T-helper 1 cell treated with Interleukin-12 subunit alpha and Interleukin-12 subunit beta and Interleukin-4 antibody, amounts not matched to agents 30 μg/mL and 1 μg/mL, for 36 hours (primary cell): ENCODE data around the gene ASB2.

Experiments used
- H3K27ac Mint-ChIP-seq: one replicate; pipeline ENCODE4 v1.8.0; 2021; ENCODE audit warnings: mild to moderate bottlenecking, mixed read lengths
- H3K27me3 Mint-ChIP-seq: one replicate; pipeline ENCODE4 v1.8.0; 2021; ENCODE audit warnings: low read depth, mixed read lengths
- H3K36me3 Mint-ChIP-seq: one replicate; pipeline ENCODE4 v1.8.0; 2021; ENCODE audit warnings: low read depth, mixed read lengths
- H3K4me1 Mint-ChIP-seq: one replicate; pipeline ENCODE4 v1.8.0; 2021; ENCODE audit warnings: low read depth, mixed read lengths
- H3K4me3 Mint-ChIP-seq: one replicate; pipeline ENCODE4 v1.8.0; 2021; ENCODE audit warnings: mild to moderate bottlenecking, moderate library complexity, mixed read lengths
- H3K9me3 Mint-ChIP-seq: one replicate; pipeline ENCODE4 v1.8.0; 2021; ENCODE audit warnings: mixed read lengths

Gene ASB2

GRCh38 chr14:93947282-93947681 is 29.1 kb downstream of the ASB2 start:
- no peaks in the 10 kb centered on the region for H3K27me3 Mint-ChIP-seq
- no peak overlapping the region for H3K4me3 Mint-ChIP-seq
- no peak overlapping the region for H3K27ac Mint-ChIP-seq
- peaks cover 22% of the 10 kb centered on the region for H3K4me1 Mint-ChIP-seq
- peaks cover 71% of the 10 kb centered on the region for H3K36me3 Mint-ChIP-seq
- H3K9me3 Mint-ChIP-seq, result no peaks in the 10 kb centered on the region

- no peaks in the 10 kb centered on the region for H3K27me3 Mint-ChIP-seq
- no peak overlapping the region for H3K4me3 Mint-ChIP-seq
- H3K9me3 Mint-ChIP-seq, result no peaks in the 10 kb centered on the region
- H3K27ac Mint-ChIP-seq, result no peak overlapping the region
- H3K4me1 Mint-ChIP-seq, result peaks cover 16% of the 10 kb centered on the region
- peaks cover 69% of the 10 kb centered on the region for H3K36me3 Mint-ChIP-seq
These were observed 29.8 kb downstream of the ASB2 start for GRCh38 chr14:93946541-93947090.

- H3K9me3 Mint-ChIP-seq, result no peaks in the 10 kb centered on the region
- peaks cover 66% of the 10 kb centered on the region for H3K36me3 Mint-ChIP-seq
- no peak overlapping the region for H3K27ac Mint-ChIP-seq
- no peak overlapping the region for H3K4me3 Mint-ChIP-seq
- no peaks in the 10 kb centered on the region for H3K27me3 Mint-ChIP-seq
- H3K4me1 Mint-ChIP-seq, result peaks cover 15% of the 10 kb centered on the region
These were observed 30.3 kb downstream of the ASB2 start for GRCh38 chr14:93946104-93946503.

GRCh38 chr14:93945070-93945399 is 31.3 kb downstream of the ASB2 start:
- Mint-ChIP-seq H3K9me3 (no peaks in the 10 kb centered on the region), H3K27me3 (no peaks in the 10 kb centered on the region), H3K4me3 (no peak overlapping the region), H3K27ac (no peak overlapping the region), H3K4me1 (peaks cover 20% of the 10 kb centered on the region), H3K36me3 (peaks cover 61% of the 10 kb centered on the region)

GRCh38 chr14:93944348-93945069 is 31.9 kb downstream of the ASB2 start:
- Mint-ChIP-seq H3K36me3 (peaks cover 56% of the 10 kb centered on the region), H3K27me3 (no peaks in the 10 kb centered on the region), H3K4me3 (no peak overlapping the region), H3K4me1 (peaks cover 21% of the 10 kb centered on the region), H3K27ac (no peak overlapping the region), H3K9me3 (no peaks in the 10 kb centered on the region)

GRCh38 chr14:93943930-93944329 is 32.4 kb downstream of the ASB2 start:
- Mint-ChIP-seq H3K27ac (no peak overlapping the region), H3K36me3 (peaks cover 51% of the 10 kb centered on the region), H3K27me3 (no peaks in the 10 kb centered on the region), H3K9me3 (no peaks in the 10 kb centered on the region), H3K4me1 (peaks cover 22% of the 10 kb centered on the region), H3K4me3 (no peak overlapping the region)

- no peak overlapping the region for H3K4me3 Mint-ChIP-seq
- H3K4me1 Mint-ChIP-seq, result peaks cover 24% of the 10 kb centered on the region
- H3K27ac Mint-ChIP-seq, result no peak overlapping the region
- H3K9me3 Mint-ChIP-seq, result no peaks in the 10 kb centered on the region
- H3K27me3 Mint-ChIP-seq, result no peaks in the 10 kb centered on the region
- H3K36me3 Mint-ChIP-seq, result peaks cover 52% of the 10 kb centered on the region
These were observed 33.3 kb downstream of the ASB2 start for GRCh38 chr14:93943052-93943451.

- H3K9me3 Mint-ChIP-seq, result no peaks in the 10 kb centered on the region
- peaks cover 51% of the 10 kb centered on the region for H3K36me3 Mint-ChIP-seq
- H3K27me3 Mint-ChIP-seq, result no peaks in the 10 kb centered on the region
- H3K4me3 Mint-ChIP-seq, result no peak overlapping the region
- H3K4me1 Mint-ChIP-seq, result peaks cover 21% of the 10 kb centered on the region
- H3K27ac Mint-ChIP-seq, result peak overlapping the region; percentile 55
These were observed 35.0 kb downstream of the ASB2 start for GRCh38 chr14:93941293-93941910.

- peak overlapping the region; percentile 19 for H3K4me3 Mint-ChIP-seq
These were observed 35.9 kb downstream of the ASB2 start for GRCh38 chr14:93940437-93940836.

GRCh38 chr14:93939304-93940229 is 36.8 kb downstream of the ASB2 start:
- peaks cover 40% of the 10 kb centered on the region for H3K36me3 Mint-ChIP-seq
- H3K27me3 Mint-ChIP-seq, result no peaks in the 10 kb centered on the region
- H3K9me3 Mint-ChIP-seq, result no peaks in the 10 kb centered on the region
- H3K4me3 Mint-ChIP-seq, result peak overlapping the region; percentile 62
- peak overlapping the region; percentile 64 for H3K27ac Mint-ChIP-seq
- H3K4me1 Mint-ChIP-seq, result peaks cover 24% of the 10 kb centered on the region

More at GRCh38 chr14:93940437-93940836, 35.9 kb downstream of the ASB2 start:
- H3K9me3 Mint-ChIP-seq, result no peaks in the 10 kb centered on the region
- H3K36me3 Mint-ChIP-seq, result peaks cover 45% of the 10 kb centered on the region
- H3K4me1 Mint-ChIP-seq, result peaks cover 24% of the 10 kb centered on the region
- no peaks in the 10 kb centered on the region for H3K27me3 Mint-ChIP-seq
- H3K27ac Mint-ChIP-seq, result peak overlapping the region; percentile 80

- H3K27me3 Mint-ChIP-seq, result no peaks in the 10 kb centered on the region
- H3K36me3 Mint-ChIP-seq, result peaks cover 40% of the 10 kb centered on the region
- no peaks in the 10 kb centered on the region for H3K9me3 Mint-ChIP-seq
- peaks cover 21% of the 10 kb centered on the region for H3K4me1 Mint-ChIP-seq
- H3K4me3 Mint-ChIP-seq, result peak overlapping the region; percentile 62
- H3K27ac Mint-ChIP-seq, result no peak overlapping the region
These were observed 37.5 kb downstream of the ASB2 start for GRCh38 chr14:93938751-93939303.

GRCh38 chr14:93937519-93937918 is 38.9 kb downstream of the ASB2 start:
- no peak overlapping the region for H3K27ac Mint-ChIP-seq
- H3K4me1 Mint-ChIP-seq, result peaks cover 21% of the 10 kb centered on the region
- H3K4me3 Mint-ChIP-seq, result peak overlapping the region; percentile 4
- no peaks in the 10 kb centered on the region for H3K9me3 Mint-ChIP-seq
- H3K36me3 Mint-ChIP-seq, result peaks cover 36% of the 10 kb centered on the region
- no peaks in the 10 kb centered on the region for H3K27me3 Mint-ChIP-seq

GRCh38 chr14:93936926-93937325 is 39.4 kb downstream of the ASB2 start:
- H3K27me3 Mint-ChIP-seq, result no peaks in the 10 kb centered on the region
- no peaks in the 10 kb centered on the region for H3K9me3 Mint-ChIP-seq
- peaks cover 31% of the 10 kb centered on the region for H3K36me3 Mint-ChIP-seq
- no peak overlapping the region for H3K4me3 Mint-ChIP-seq
- no peak overlapping the region for H3K27ac Mint-ChIP-seq
- peaks cover 21% of the 10 kb centered on the region for H3K4me1 Mint-ChIP-seq

- Mint-ChIP-seq H3K4me1 (peaks cover 17% of the 10 kb centered on the region), H3K4me3 (no peak overlapping the region), H3K27ac (no peak overlapping the region), H3K9me3 (no peaks in the 10 kb centered on the region), H3K36me3 (peaks cover 31% of the 10 kb centered on the region), H3K27me3 (no peaks in the 10 kb centered on the region)
These were observed 40.1 kb downstream of the ASB2 start for GRCh38 chr14:93936245-93936644.
